IMR-90 (cell line): Measurements from ENCODE around the gene MEGF11. TPM values are rescaled to one million over a fixed set of nuclear protein-coding genes. Genes with fewer than 3 reads are reported as not detected.

Source experiments
- ATAC-seq: fragments of 200-7000 bp; cut with Tn5 transposase; 2 replicates; pipeline ENCODE4 v1.9.1; 2020; ENCODE audit warnings: low read depth, mild to moderate bottlenecking, moderate library complexity
- BruUV-seq: library from RNA; stranded (reverse); fragments of 400-500 nt; replicated peaks from 2 replicates; lab custom pipeline; 2021; lab: Mats Ljungman, UMichigan
- CTCF ChIA-PET: fragments of 300-600 bp; formaldehyde crosslinking; extraction: SDS; loops from one replicate; lab custom pipeline; 2021; ENCODE audit warnings: antibody characterized with exemption; lab: Yijun Ruan, JAX
- POLR2A ChIA-PET: fragments of 300-600 bp; sonication (Branson Sonifier 250); formaldehyde crosslinking; loops from one replicate; lab custom pipeline; 2022; ENCODE audit warnings: antibody characterized with exemption; ENCODE audit not compliant: unreplicated experiment; lab: Charles Lee
- DNase-seq: peaks from one replicate; pipeline ENCODE4 v3.0.0; 2013
- H2AFZ ChIP-seq: replicated peaks from 2 replicates; pipeline ENCODE3; 2013; ENCODE audit warnings: low read length, mild to moderate bottlenecking; ENCODE audit not compliant: poor library complexity
- H2AK5ac ChIP-seq: 2 replicates; pipeline ENCODE4 v1.6.1; 2013; ENCODE audit warnings: low read depth, low read length, inconsistent platforms
- H2AK9ac ChIP-seq: replicated peaks from 2 replicates; pipeline ENCODE3; 2013; ENCODE audit warnings: mild to moderate bottlenecking, low read depth, low read length, moderate library complexity; ENCODE audit not compliant: poor library complexity
- H2BK120ac ChIP-seq: 2 replicates; pipeline ENCODE4 v1.6.1; 2013; ENCODE audit warnings: low read depth, low read length, inconsistent platforms
- H2BK15ac ChIP-seq: 3 replicates; pipeline ENCODE4 v1.6.1; 2013; ENCODE audit warnings: low read depth, low read length, inconsistent platforms
- H2BK20ac ChIP-seq: 2 replicates; pipeline ENCODE4 v1.6.1; 2013; ENCODE audit warnings: low read depth, mild to moderate bottlenecking, inconsistent platforms, low read length, moderate library complexity
- H2BK5ac ChIP-seq: 2 replicates; pipeline ENCODE4 v1.6.1; 2013; ENCODE audit warnings: mild to moderate bottlenecking, low read depth, low read length, inconsistent platforms; ENCODE audit not compliant: poor library complexity, severe bottlenecking
- H3K14ac ChIP-seq: replicated peaks from 2 replicates; pipeline ENCODE4 v1.6.1; 2013; ENCODE audit warnings: low read depth, low read length, inconsistent platforms
- H3K18ac ChIP-seq: 2 replicates; pipeline ENCODE4 v1.6.1; 2013; ENCODE audit warnings: low read depth, low read length, control low read depth
- H3K23ac ChIP-seq: 2 replicates; pipeline ENCODE4 v1.6.1; 2013; ENCODE audit warnings: low read depth, low read length, inconsistent platforms
- H3K27ac ChIP-seq: 2 replicates; pipeline ENCODE4 v1.5.1; 2013; ENCODE audit warnings: mild to moderate bottlenecking, control low read depth, low read length; ENCODE audit not compliant: insufficient read depth
- H3K27me3 ChIP-seq: 2 replicates; pipeline ENCODE4 v1.6.1; 2013; ENCODE audit warnings: low read length; ENCODE audit not compliant: control insufficient read depth, insufficient read depth
- H3K36me3 ChIP-seq: 2 replicates; pipeline ENCODE4 v1.6.1; 2013; ENCODE audit warnings: low read length, mixed read lengths; ENCODE audit not compliant: control insufficient read depth, insufficient read depth
- H3K4ac ChIP-seq: 2 replicates; pipeline ENCODE4 v1.6.1; 2013; ENCODE audit warnings: low read depth, low read length, inconsistent platforms
- H3K4me1 ChIP-seq: 2 replicates; pipeline ENCODE4 v1.6.1; 2013; ENCODE audit warnings: low read length, mixed read lengths; ENCODE audit not compliant: control insufficient read depth, insufficient read depth
- H3K4me2 ChIP-seq: 2 replicates; pipeline ENCODE4 v1.6.1; 2013; ENCODE audit warnings: low read depth, mild to moderate bottlenecking, control low read depth, low read length, moderate library complexity
- H3K4me3 ChIP-seq: 2 replicates; pipeline ENCODE4 v1.5.1; 2013; ENCODE audit warnings: low read depth, mild to moderate bottlenecking, control low read depth, low read length, moderate library complexity; ENCODE audit not compliant: insufficient read depth
- H3K56ac ChIP-seq: 2 replicates; pipeline ENCODE4 v1.6.1; 2013; ENCODE audit warnings: low read length, inconsistent platforms; ENCODE audit not compliant: insufficient read depth; ENCODE audit errors: extremely low read depth
- H3K79me1 ChIP-seq, 2 experiments: 2 replicates each; pipeline ENCODE4 v1.6.1; 2013; ENCODE audit warnings: low read length in 2 of 2, inconsistent platforms in 1 of 2, low read depth in 1 of 2
- H3K9ac ChIP-seq: 2 replicates; pipeline ENCODE4 v1.6.1; 2013; ENCODE audit warnings: low read depth, low read length, control low read depth
- H3K9me1 ChIP-seq: 2 replicates; pipeline ENCODE4 v1.6.1; 2013; ENCODE audit warnings: low read length, inconsistent platforms; ENCODE audit not compliant: insufficient read depth
- H3K9me3 ChIP-seq: 2 replicates; pipeline ENCODE4 v1.6.1; 2013; ENCODE audit warnings: low read length; ENCODE audit not compliant: control insufficient read depth, insufficient read depth
- H4K20me1 ChIP-seq: 2 replicates; pipeline ENCODE4 v1.6.1; 2013; ENCODE audit warnings: low read length, inconsistent platforms; ENCODE audit not compliant: insufficient read depth
- H4K5ac ChIP-seq: 2 replicates; pipeline ENCODE4 v1.6.1; 2013; ENCODE audit warnings: mild to moderate bottlenecking, low read depth, low read length, control low read depth
- H4K8ac ChIP-seq, 2 experiments: 2 replicates each; pipeline ENCODE4 v1.6.1; 2013; ENCODE audit warnings: low read depth in 2 of 2, low read length in 2 of 2, control low read depth in 1 of 2, inconsistent platforms in 1 of 2
- H4K91ac ChIP-seq: 2 replicates; pipeline ENCODE4 v1.6.1; 2013; ENCODE audit warnings: low read depth, low read length, inconsistent platforms; ENCODE audit not compliant: insufficient read depth
- CEBPB ChIP-seq: IDR thresholded peaks from 2 replicates; pipeline ENCODE4 v1.6.1; 2012; ENCODE audit warnings: low read depth, low read length, improper control_type of control experiment
- CHD1 ChIP-seq: IDR thresholded peaks from 2 replicates; pipeline ENCODE4 v1.6.1; 2012; ENCODE audit warnings: low read depth, low read length, improper control_type of control experiment
- MAZ ChIP-seq: IDR thresholded peaks from 2 replicates; pipeline ENCODE4 v1.6.1; 2012; ENCODE audit warnings: low read depth, mild to moderate bottlenecking, low read length, improper control_type of control experiment, moderate library complexity, borderline replicate concordance
- NFE2L2 ChIP-seq: fragments of 150-350 bp; IDR thresholded peaks from 2 replicates; pipeline ENCODE4 v1.6.1; 2016; ENCODE audit warnings: low read depth, mild to moderate bottlenecking, low read length
- POLR2A ChIP-seq: IDR thresholded peaks from 2 replicates; pipeline ENCODE4 v1.6.1; 2012; ENCODE audit warnings: mild to moderate bottlenecking, low read depth, low read length
- RFX5 ChIP-seq: IDR thresholded peaks from 2 replicates; pipeline ENCODE4 v1.8.0; 2012; ENCODE audit warnings: low read depth, mild to moderate bottlenecking, low read length, moderate library complexity
- SMC3 ChIP-seq: fragments of 150-350 bp; IDR thresholded peaks from 2 replicates; pipeline ENCODE4 v1.6.1; 2016; ENCODE audit warnings: low read depth, mild to moderate bottlenecking, antibody characterized with exemption, low read length, moderate library complexity
- WGBS, 2 experiments: methylation state at CpG; one replicate each; pipeline versions ENCODE4 v1.1.5 to v1.1.7; 2013; ENCODE audit warnings: missing lambda C conversion rate in 2 of 2; ENCODE audit not compliant: insufficient read length in 1 of 2; ENCODE audit errors: extremely low coverage in 2 of 2; 5-methylcytosine and 5-hydroxymethylcytosine counted together
- dilution Hi-C: fragments of 300-500 bp; cut with HindIII; formaldehyde crosslinking; loops from one replicate; pipeline ENCODE4 v1.14.3; 2018; ENCODE audit warnings: low sequenced_read_pairs; ENCODE audit not compliant: unreplicated experiment
- in situ Hi-C: fragments of 300-500 bp; cut with MboI; formaldehyde crosslinking; loops from 3 replicates; pipeline ENCODE4 v1.14.3; 2019; ENCODE audit warnings: low sequenced_read_pairs, inconsistent platforms, mixed read lengths
- intact Hi-C: fragments of 100-400 bp; cut with micrococcal nuclease; formaldehyde crosslinking; loops from 2 replicates; pipeline ENCODE4 v1.10.0; 2022
- polyA plus RNA-seq, 3 experiments: library from polyadenylated mRNA; depleted of rRNA; stranded (reverse); fragments of >200 nt; gene quantifications; 2 replicates each; pipeline ENCODE4 v1.2.3, GENCODE V29; 2012; ENCODE audit warnings: low replicate concordance in 1 of 3
- total RNA-seq: library from RNA; depleted of rRNA; stranded (reverse); fragments of >200 nt; gene quantifications from 2 replicates; pipeline ENCODE4 v1.2.3, GENCODE V29; 2012

MEGF11 gene
- total and polyA plus RNA-seq, 2 of the 4 experiments (the other 2 are of a cell fraction): not detected

DNA sequence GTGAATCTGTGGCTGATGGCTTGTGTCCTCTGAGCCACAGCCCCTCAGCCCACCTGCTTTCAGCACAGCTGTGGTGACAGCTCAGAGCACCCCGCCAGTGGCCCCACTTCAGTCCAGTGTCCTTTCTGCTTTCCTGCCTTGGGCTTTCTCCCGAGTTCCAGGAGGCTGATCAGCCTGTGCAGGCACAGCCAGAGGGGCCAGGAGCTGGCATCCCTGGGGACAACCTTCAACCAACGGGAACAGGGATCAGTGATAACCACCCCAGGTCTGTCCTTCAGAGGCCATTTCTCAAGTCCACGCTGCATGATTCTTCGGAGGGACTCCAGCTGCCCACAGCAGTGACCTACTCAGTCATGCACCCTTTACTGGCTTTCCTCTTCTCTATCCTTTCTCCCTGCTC, 217.6 kb downstream of the MEGF11 start:
- Histone ChIP-seq H2BK5ac (no peak overlapping the region), H3K4me3 (no peak overlapping the region), H3K9ac (no peak overlapping the region), H3K27me3 (peaks cover 43% of the 10 kb centered on the region), H3K4me1 (no peaks in the 10 kb centered on the region), H2BK120ac (no peak overlapping the region), H2AFZ (no peak overlapping the region), H3K18ac (no peak overlapping the region), H3K14ac (no peak overlapping the region), H3K4ac (no peak overlapping the region), H4K91ac (no peak overlapping the region), H3K4me2 (no peak overlapping the region), H4K20me1 (no peaks in the 10 kb centered on the region), H3K23ac (no peak overlapping the region), H4K8ac (no peak overlapping the region), H3K9me3 (no peaks in the 10 kb centered on the region), H2AK5ac (no peak overlapping the region), H4K5ac (no peak overlapping the region), H2BK15ac (no peak overlapping the region), H2BK20ac (no peak overlapping the region), H3K36me3 (no peaks in the 10 kb centered on the region), H3K79me1 (no peaks in the 10 kb centered on the region), H3K56ac (no peak overlapping the region), H3K9me1 (no peaks in the 10 kb centered on the region), H2AK9ac (no peak overlapping the region), H3K27ac (no peak overlapping the region)
- POLR2A ChIA-PET: no interaction called here
- no peak for TF ChIP-seq MAZ
- TF ChIP-seq CHD1: no peak
- no peak for TF ChIP-seq NFE2L2
- no peak for TF ChIP-seq SMC3
- TF ChIP-seq CEBPB: no peak
- TF ChIP-seq RFX5: no peak
- no peak for TF ChIP-seq POLR2A
- in situ Hi-C loops (no loop called here), dilution Hi-C loops (no loop called here), intact Hi-C loops (no loop called here)
- no peak for DNase-seq
- WGBS, 2 experiments: 37% methylated on average over 3 of the region's 5 CpGs; no CpG with 5 or more reads in 1 of the 2 experiments
- BruUV-seq: no TSS peak
- ATAC-seq: no peak
- CTCF ChIA-PET: no interaction called here
